Activated effector memory CD4-positive, alpha-beta T cell treated with Interleukin-2 at 50 U/mL for 16 hours (primary cell): ENCODE results near the gene N4BP3.
"Not testable (repeated sequence)": the region's sequence is repeated elsewhere in the genome, so short reads cannot be mapped to it uniquely, and the experiment has no call there.

Source experiments
- DNase-seq: peaks from one replicate; pipeline ENCODE4 v3.0.0-alpha.2; 2020

Gene N4BP3

GRCh38 chr5:178123094-178123965 lies 10.0 kb downstream of the N4BP3 start:
- no peak for DNase-seq

- no peak for DNase-seq
Measured at GRCh38 chr5:178123966-178124925, 10.9 kb downstream of the N4BP3 start.

- DNase-seq: no peak
Measured at GRCh38 chr5:178125253-178125906, 12.0 kb downstream of the N4BP3 start.

- no peak for DNase-seq
Measured at GRCh38 chr5:178126556-178126955, 13.2 kb downstream of the N4BP3 start.

- not testable (repeated sequence) for DNase-seq
Measured at GRCh38 chr5:178127300-178128009, 14.1 kb downstream of the N4BP3 start.

- no peak for DNase-seq
Measured at GRCh38 chr5:178129296-178129695, 16.0 kb downstream of the N4BP3 start.

GRCh38 chr5:178130234-178130575 lies 16.9 kb downstream of the N4BP3 start:
- not testable (repeated sequence) for DNase-seq

GRCh38 chr5:178130576-178131445 lies 17.5 kb downstream of the N4BP3 start, which contains the start of gene RMND5B:
Gene RMND5B (plus strand): TSS chr5:178131014. CDS start chr5:178138120, 7,106 bp downstream.
- DNase-seq: peak; percentile 73

- DNase-seq: no peak
Measured at GRCh38 chr5:178131446-178131996, 18.2 kb downstream of the N4BP3 start.

- no peak for DNase-seq
Measured at GRCh38 chr5:178136990-178137389, 23.7 kb downstream of the N4BP3 start.

GRCh38 chr5:178137991-178138390 lies 24.7 kb downstream of the N4BP3 start:
- DNase-seq: no peak

GRCh38 chr5:178141550-178141949 lies 28.2 kb downstream of the N4BP3 start:
- DNase-seq: no peak

GRCh38 chr5:178142642-178143041 lies 29.3 kb downstream of the N4BP3 start:
- DNase-seq: no peak

- no peak for DNase-seq
Measured at GRCh38 chr5:178143246-178143645, 29.9 kb downstream of the N4BP3 start.

GRCh38 chr5:178143901-178144300 lies 30.6 kb downstream of the N4BP3 start:
- no peak for DNase-seq

- peak; percentile 61 for DNase-seq
Measured at GRCh38 chr5:178145965-178146820, 32.9 kb downstream of the N4BP3 start.

GRCh38 chr5:178147406-178147805 lies 34.1 kb downstream of the N4BP3 start:
- no peak for DNase-seq

- DNase-seq: no peak
Measured at GRCh38 chr5:178149199-178149932, 36.0 kb downstream of the N4BP3 start.
